IMR-90 (cell line): Measurements from ENCODE around the gene TRABD2A. TPM values are rescaled to one million over a fixed set of nuclear protein-coding genes. Genes with fewer than 3 reads are reported as not detected.

Experiments used
- BHLHE40 ChIP-seq: fragments of 150-350 bp; IDR thresholded peaks from 2 replicates; pipeline ENCODE4 v1.6.1; 2016; ENCODE audit warnings: mild to moderate bottlenecking, low read depth, low read length
- CEBPB ChIP-seq: IDR thresholded peaks from 2 replicates; pipeline ENCODE4 v1.6.1; 2012; ENCODE audit warnings: low read depth, low read length, improper control_type of control experiment
- CHD1 ChIP-seq: IDR thresholded peaks from 2 replicates; pipeline ENCODE4 v1.6.1; 2012; ENCODE audit warnings: low read depth, low read length, improper control_type of control experiment
- FOS ChIP-seq: fragments of 150-350 bp; IDR thresholded peaks from 2 replicates; pipeline ENCODE4 v1.6.1; 2016; ENCODE audit warnings: low read depth, low read length
- MAFK ChIP-seq: IDR thresholded peaks from 2 replicates; pipeline ENCODE4 v1.6.1; 2012; ENCODE audit warnings: low read depth, low read length, improper control_type of control experiment
- NFE2L2 ChIP-seq: fragments of 150-350 bp; IDR thresholded peaks from 2 replicates; pipeline ENCODE4 v1.6.1; 2016; ENCODE audit warnings: low read depth, mild to moderate bottlenecking, low read length
- POLR2A ChIP-seq: IDR thresholded peaks from 2 replicates; pipeline ENCODE4 v1.6.1; 2012; ENCODE audit warnings: mild to moderate bottlenecking, low read depth, low read length
- RAD21 ChIP-seq: IDR thresholded peaks from 2 replicates; pipeline ENCODE4 v1.6.1; 2012; ENCODE audit warnings: low read length, improper control_type of control experiment
- RCOR1 ChIP-seq: IDR thresholded peaks from 2 replicates; pipeline ENCODE4 v1.6.1; 2012; ENCODE audit warnings: mild to moderate bottlenecking, low read length, improper control_type of control experiment; ENCODE audit not compliant: insufficient replicate concordance
- SMC3 ChIP-seq: fragments of 150-350 bp; IDR thresholded peaks from 2 replicates; pipeline ENCODE4 v1.6.1; 2016; ENCODE audit warnings: low read depth, mild to moderate bottlenecking, antibody characterized with exemption, low read length, moderate library complexity
- polyA plus RNA-seq, 3 experiments: library from polyadenylated mRNA; depleted of rRNA; stranded (reverse); fragments of >200 nt; gene quantifications; 2 replicates each; pipeline ENCODE4 v1.2.3, GENCODE V29; 2012; ENCODE audit warnings: low replicate concordance in 1 of 3
- total RNA-seq: library from RNA; depleted of rRNA; stranded (reverse); fragments of >200 nt; gene quantifications from 2 replicates; pipeline ENCODE4 v1.2.3, GENCODE V29; 2012

TRABD2A gene
- total and polyA plus RNA-seq, 2 of the 4 experiments (the other 2 are of a cell fraction), result 17.6 to 20.3 TPM

- TF ChIP-seq MAFK, result no peak
- no peak for TF ChIP-seq NFE2L2
- TF ChIP-seq SMC3, result no peak
- no peak for TF ChIP-seq CEBPB
- TF ChIP-seq BHLHE40, result no peak
- TF ChIP-seq POLR2A, result peak; percentile 43
- TF ChIP-seq RAD21, result no peak
- TF ChIP-seq RCOR1, result no peak
- no peak for TF ChIP-seq FOS
- TF ChIP-seq CHD1, result no peak
Measured at GRCh38 chr2:84880645-84881521, at the start of gene TRABD2A (continued).
